Renal cortex interstitium (tissue), 11 donors: ENCODE results near the gene TJP3. TPM values are rescaled to one million over a fixed set of nuclear protein-coding genes. Genes with fewer than 3 reads are reported as not detected.

Experiments used
- DNase-seq, 11 donors: peaks; one replicate each; pipeline ENCODE4 v3.0.0-alpha.2; 2013; ENCODE audit warnings: low read depth in 9 of 11, low spot score in 4 of 11; ENCODE audit errors: extremely low read depth in 1 of 11
- polyA plus RNA-seq, 3 donors: library from polyadenylated mRNA; unstranded; fragments of 120-200 nt; gene quantifications; one replicate each; pipeline ENCODE4 v1.2.1, GENCODE V29; 2013; ENCODE audit not compliant: insufficient read length in 3 of 3

Gene TJP3
- polyA plus RNA-seq, 3 donors: 8.3 to 14.8 (median 11.1) TPM

- DNase-seq: no peak
Observed at GRCh38 chr19:3698974-3699740, 9.0 kb upstream of the TJP3 start.

- DNase-seq: no peak
Observed at GRCh38 chr19:3699741-3700241, 8.4 kb upstream of the TJP3 start.

- peak; percentile 63 to 84 (median 79) for DNase-seq
Observed at GRCh38 chr19:3700242-3701032, 7.7 kb upstream of the TJP3 start, which contains the start of gene PIP5K1C. TSS of gene PIP5K1C (minus strand) at chr19:3700468. CDS start at chr19:3700390, 78 bp downstream.

GRCh38 chr19:3701200-3701599, 7.0 kb upstream of the TJP3 start:
- DNase-seq: no peak

- no peak for DNase-seq
Observed at GRCh38 chr19:3707868-3708206, 347 bp upstream of the TJP3 start.

GRCh38 chr19:3710265-3710812, 2.2 kb downstream of the TJP3 start:
- no peak for DNase-seq

- DNase-seq: peak in 1 of 11 donors; percentile 68
Observed at GRCh38 chr19:3712663-3713611, 4.8 kb downstream of the TJP3 start.

- no peak for DNase-seq
Observed at GRCh38 chr19:3716147-3716668, 8.0 kb downstream of the TJP3 start.

GRCh38 chr19:3719868-3720267, 11.7 kb downstream of the TJP3 start:
- no peak for DNase-seq

- DNase-seq: no peak
Observed at GRCh38 chr19:3720349-3720917, 12.2 kb downstream of the TJP3 start.

GRCh38 chr19:3721131-3721886, 13.1 kb downstream of the TJP3 start:
- DNase-seq: peak in 8 of 11 donors; percentile 66 to 87 (median 78)

GRCh38 chr19:3721887-3722442, 13.8 kb downstream of the TJP3 start:
- DNase-seq: no peak

GRCh38 chr19:3722443-3723109, 14.4 kb downstream of the TJP3 start:
- no peak for DNase-seq

GRCh38 chr19:3723110-3723488, 14.9 kb downstream of the TJP3 start:
- DNase-seq: no peak

GRCh38 chr19:3723883-3724282, 15.7 kb downstream of the TJP3 start:
- DNase-seq: no peak

GRCh38 chr19:3725121-3725520, 16.9 kb downstream of the TJP3 start:
- no peak for DNase-seq
